HL-60 (cell line): ENCODE data around the gene ADGRG6.

Source experiments
- DNase-seq, 2 experiments: peaks; one replicate each; pipeline ENCODE4 v3.0.0-alpha.2; 2010 to 2020; ENCODE audit warnings: low read depth in 1 of 2, low spot score in 1 of 2
- H3K27ac ChIP-seq: fragments of 250-450 bp; sonication (Bioruptor Pico); replicated peaks from 2 replicates; pipeline ENCODE4 v1.5.1; 2020; ENCODE audit warnings: mild to moderate bottlenecking, moderate library complexity
- H3K27me3 ChIP-seq: fragments of 250-450 bp; sonication (Bioruptor Pico); 2 replicates; pipeline ENCODE4 v1.5.1; 2021; ENCODE audit warnings: mild to moderate bottlenecking, moderate library complexity; ENCODE audit not compliant: insufficient read depth, poor library complexity, severe bottlenecking
- H3K4me3 ChIP-seq: replicated peaks from 2 replicates; pipeline ENCODE4 v1.5.1; 2011; ENCODE audit warnings: mild to moderate bottlenecking, control low read depth, low read length; ENCODE audit not compliant: insufficient read depth
- CTCF ChIP-seq: IDR thresholded peaks from one replicate; pipeline ENCODE4 v1.5.1; 2011; ENCODE audit warnings: low read length, control low read depth, inconsistent platforms; ENCODE audit not compliant: insufficient read depth
- GABPA ChIP-seq: IDR thresholded peaks from 2 replicates; pipeline ENCODE4 v1.6.1; 2012; ENCODE audit warnings: low read depth
- POLR2AphosphoS5 ChIP-seq: IDR thresholded peaks from 2 replicates; pipeline ENCODE4 v1.6.1; 2012; ENCODE audit warnings: low read depth
- REST ChIP-seq: IDR thresholded peaks from 2 replicates; pipeline ENCODE4 v1.6.1; 2012; ENCODE audit warnings: low read depth; ENCODE audit not compliant: insufficient replicate concordance
- SPI1 ChIP-seq: IDR thresholded peaks from 2 replicates; pipeline ENCODE4 v1.6.1; 2012; ENCODE audit warnings: low read depth, mild to moderate bottlenecking, borderline replicate concordance

ADGRG6 gene

GRCh38 chr6:142294679-142295078 is 7.1 kb upstream of the ADGRG6 start:
- Histone ChIP-seq H3K27me3 (no peaks in the 10 kb centered on the region), H3K4me3 (no peak overlapping the region), H3K27ac (no peak overlapping the region)
- TF ChIP-seq CTCF (no peak), REST (no peak), POLR2AphosphoS5 (no peak), SPI1 (peak; percentile 87)
- DNase-seq, result peak in 1 of 2 experiments; percentile 41

- DNase-seq, result no peak
- Histone ChIP-seq H3K4me3 (no peak overlapping the region), H3K27ac (no peak overlapping the region), H3K27me3 (peaks cover 8% of the 10 kb centered on the region)
- no peak for TF ChIP-seq SPI1
- no peak for TF ChIP-seq CTCF
- no peak for TF ChIP-seq REST
- no peak for TF ChIP-seq POLR2AphosphoS5
These were observed 4.7 kb upstream of the ADGRG6 start for GRCh38 chr6:142296975-142297604.

GRCh38 chr6:142297605-142297995 is 4.2 kb upstream of the ADGRG6 start:
- no peak for DNase-seq
- no peak for TF ChIP-seq GABPA
- TF ChIP-seq REST, result no peak
- Histone ChIP-seq H3K27me3 (peaks cover 8% of the 10 kb centered on the region), H3K4me3 (no peak overlapping the region), H3K27ac (no peak overlapping the region)
